Liver (tissue), 2 donors: ENCODE data around the gene FRAS1.

Experiments used
- EGR1 ChIP-seq, 2 donors: IDR thresholded peaks; 2 replicates each; pipeline ENCODE4 v1.6.1; 2016 to 2018; ENCODE audit warnings: antibody characterized with exemption in 2 of 2, low read depth in 2 of 2
- REST ChIP-seq: IDR thresholded peaks from 2 replicates; pipeline ENCODE4 v1.6.1; 2016; ENCODE audit warnings: antibody characterized with exemption, mild to moderate bottlenecking
- donor health status: healthy.

GRCh38 chr4:78129383-78130108 is 72.4 kb downstream of the FRAS1 start:
- TF ChIP-seq REST (no peak), EGR1 (IDR thresholded peaks at IDR 0.05; ENCODE audit: low read depth in 2 of 2) (no peak)
